ENCODE results near the gene SUGCT.
"Not testable (repeated sequence)": the region's sequence is repeated elsewhere in the genome, so short reads cannot be mapped to it uniquely, and the experiment has no call there.

The SUGCT gene

DNA sequence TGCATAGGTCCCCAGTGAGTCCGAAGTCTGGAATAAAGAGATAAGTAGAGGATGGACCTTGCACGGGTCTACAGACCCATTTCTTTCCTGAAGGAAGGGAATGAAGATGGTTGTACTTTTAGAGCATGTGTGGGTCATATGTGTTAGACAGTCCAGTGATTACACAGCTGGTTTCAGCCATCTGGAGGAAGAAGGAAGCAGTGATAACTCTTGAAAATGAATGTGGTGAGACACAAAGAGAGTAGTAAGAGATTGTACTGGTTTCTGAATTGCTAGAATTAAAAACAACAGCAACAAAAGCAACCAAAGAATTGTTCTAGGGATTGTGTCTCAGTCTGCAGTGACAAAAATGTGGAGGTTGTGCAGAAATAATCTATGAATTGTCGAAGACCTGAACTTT lies 258.9 kb downstream of the SUGCT start:
- DNase-seq (ENCODE audit: extremely low read depth in 1 of 2, low read depth in 1 of 2) = no peak

- no peak for DNase-seq (ENCODE audit: extremely low read depth in 1 of 2, low read depth in 1 of 2)
Observed at GRCh38 chr7:40394400-40394799, 259.6 kb downstream of the SUGCT start.

DNA sequence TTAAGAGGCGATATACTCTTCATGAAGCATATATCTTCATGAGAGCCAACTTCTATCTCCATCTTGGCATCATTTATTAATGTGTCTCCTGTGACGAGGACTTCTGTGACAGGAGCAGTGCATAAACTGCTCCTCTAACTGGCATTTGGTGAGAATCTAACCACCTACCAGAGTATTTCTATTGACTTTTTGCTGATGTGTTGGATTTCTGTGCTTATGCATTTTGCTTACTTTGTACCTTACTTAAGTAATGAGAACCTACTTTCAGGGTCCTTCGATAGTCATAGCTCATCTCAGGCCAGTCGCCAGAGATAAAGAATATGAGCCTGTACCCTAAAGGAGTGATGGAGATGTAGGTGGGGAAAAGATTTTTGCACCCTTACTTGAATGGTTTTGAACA lies 265.7 kb downstream of the SUGCT start:
- DNase-seq (ENCODE audit: extremely low read depth in 1 of 2, low read depth in 1 of 2) = no peak

GRCh38 chr7:40401406-40401805 lies 266.6 kb downstream of the SUGCT start:
- DNase-seq (ENCODE audit: extremely low read depth in 1 of 2, low read depth in 1 of 2) = no peak

DNA sequence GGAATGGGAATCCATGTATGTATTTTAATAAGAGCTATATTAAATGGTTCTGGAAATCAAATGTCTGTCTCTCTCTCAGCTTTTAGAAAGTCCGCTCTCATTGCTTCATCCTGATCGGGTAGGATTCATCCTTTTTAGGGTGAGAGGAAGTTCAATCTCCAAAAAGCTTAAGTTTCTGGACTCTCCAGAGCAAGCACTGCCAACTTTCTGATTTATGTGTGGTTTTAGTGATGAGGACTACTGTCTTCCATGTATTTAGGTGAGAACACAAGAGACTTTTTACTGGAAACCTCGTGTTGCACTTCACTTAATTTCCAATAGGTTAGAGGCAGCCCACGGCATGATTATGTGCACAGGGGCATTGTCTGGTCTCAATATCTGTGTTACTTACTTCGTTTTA lies 267.9 kb downstream of the SUGCT start:
- DNase-seq (ENCODE audit: extremely low read depth in 1 of 2, low read depth in 1 of 2) = no peak

- no peak for DNase-seq (ENCODE audit: extremely low read depth in 1 of 2, low read depth in 1 of 2)
Observed at GRCh38 chr7:40403703-40404476, 269.1 kb downstream of the SUGCT start.

DNA sequence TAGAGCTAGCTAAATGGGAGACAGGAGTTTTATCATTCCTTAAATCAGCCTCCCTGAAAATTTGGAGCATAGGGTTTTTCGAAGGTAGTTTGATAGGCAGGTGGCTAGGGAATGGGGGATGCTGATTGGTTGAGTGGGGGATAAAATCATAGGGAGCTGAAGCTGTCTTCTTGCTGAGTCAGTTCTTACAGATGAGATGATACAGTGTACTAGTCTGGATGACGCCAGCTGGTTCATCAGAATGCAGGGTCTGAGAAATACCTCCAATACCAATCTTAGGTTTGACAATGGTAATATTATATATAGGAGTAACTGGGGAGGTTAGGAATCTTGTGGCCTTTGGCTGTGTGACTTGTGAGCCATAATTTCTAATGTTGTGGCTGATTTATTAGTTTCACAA lies 271.2 kb downstream of the SUGCT start:
- DNase-seq (ENCODE audit: extremely low read depth in 1 of 2, low read depth in 1 of 2) = no peak

GRCh38 chr7:40412323-40412722 lies 277.5 kb downstream of the SUGCT start:
- no peak for DNase-seq (ENCODE audit: extremely low read depth in 1 of 2, low read depth in 1 of 2)

DNA sequence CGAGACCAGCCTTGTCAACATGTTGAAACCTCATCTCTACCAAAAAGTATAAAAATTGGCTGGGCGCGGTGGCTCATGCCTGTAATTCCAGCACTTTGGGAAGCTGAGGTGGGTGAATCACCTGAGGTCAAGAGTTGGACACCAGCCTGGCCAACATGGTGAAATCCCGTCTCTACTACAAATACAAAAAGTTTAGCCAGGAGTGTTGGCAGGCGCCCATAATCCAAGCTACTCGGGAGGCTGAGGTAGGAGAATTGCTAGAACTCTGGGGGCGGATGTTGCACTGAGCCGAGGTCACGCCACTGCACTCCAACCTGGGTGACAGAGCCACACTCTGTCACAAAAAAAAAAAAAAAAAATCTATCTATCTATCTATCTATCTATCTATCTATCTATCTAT lies 279.9 kb downstream of the SUGCT start:
- not testable (repeated sequence) for DNase-seq (ENCODE audit: extremely low read depth in 1 of 2, low read depth in 1 of 2)

DNA sequence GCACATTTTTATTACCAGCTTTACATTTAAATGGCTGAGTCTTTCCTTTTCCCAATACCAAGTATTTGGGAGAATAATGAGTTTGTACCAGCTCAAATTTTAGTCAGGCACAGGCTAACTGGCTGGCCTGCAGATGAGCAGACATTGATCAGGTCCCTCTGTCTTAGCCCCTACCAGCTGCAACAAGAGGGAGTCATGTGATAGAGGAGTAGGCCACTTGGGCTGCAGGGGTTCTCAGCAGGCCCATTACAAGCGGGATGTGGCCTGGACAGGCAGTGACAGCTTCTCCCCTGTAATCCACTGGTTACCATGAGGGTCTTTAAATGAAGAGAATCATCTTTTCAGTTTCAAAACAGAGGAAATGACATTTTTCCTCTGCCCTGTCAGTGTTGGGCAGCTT lies 283.6 kb downstream of the SUGCT start:
- no peak for DNase-seq (ENCODE audit: extremely low read depth in 1 of 2, low read depth in 1 of 2)

GRCh38 chr7:40418983-40419382 lies 284.2 kb downstream of the SUGCT start:
- no peak for DNase-seq (ENCODE audit: extremely low read depth in 1 of 2, low read depth in 1 of 2)

- DNase-seq (ENCODE audit: extremely low read depth in 1 of 2, low read depth in 1 of 2) = no peak
Observed at GRCh38 chr7:40419806-40420205, 285.0 kb downstream of the SUGCT start.

DNA sequence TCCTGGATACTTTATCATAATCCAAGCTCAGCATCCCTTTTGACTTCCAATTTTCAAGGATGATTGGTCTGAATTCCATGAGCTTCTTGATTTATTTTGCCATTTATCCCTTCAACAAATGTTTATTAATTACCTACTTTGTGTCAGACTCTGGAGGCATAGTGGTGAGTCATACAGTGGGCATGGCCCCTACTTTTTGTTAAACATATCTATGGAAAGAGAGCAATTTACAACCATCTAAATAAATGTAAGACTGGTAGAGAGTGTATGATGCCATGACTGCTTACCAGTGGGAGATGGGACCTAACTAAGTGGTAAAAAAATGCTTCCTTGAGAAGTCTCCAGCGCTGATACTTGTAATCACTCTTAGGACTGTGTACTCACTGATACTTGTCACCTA lies 286.6 kb downstream of the SUGCT start:
- no peak for DNase-seq (ENCODE audit: extremely low read depth in 1 of 2, low read depth in 1 of 2)

DNA sequence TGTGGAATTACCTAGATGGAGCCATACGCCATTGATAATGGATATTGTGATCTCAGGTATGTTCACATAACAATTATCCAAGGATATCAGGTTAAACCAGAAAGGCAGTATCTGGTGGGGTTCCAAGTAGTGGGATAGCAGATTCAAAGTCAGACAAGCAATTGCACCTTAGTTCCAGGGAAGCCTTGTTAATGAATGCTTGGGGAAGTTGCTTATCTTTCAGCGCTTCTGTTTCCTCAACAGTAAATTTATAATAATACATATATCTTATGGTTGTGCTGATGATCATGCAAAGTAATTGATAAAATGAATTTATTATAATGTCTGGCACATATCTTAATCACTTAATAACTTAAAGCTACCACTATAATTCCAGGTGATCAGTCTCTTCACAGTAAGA lies 290.9 kb downstream of the SUGCT start:
- no peak for DNase-seq (ENCODE audit: extremely low read depth in 1 of 2, low read depth in 1 of 2)

DNA sequence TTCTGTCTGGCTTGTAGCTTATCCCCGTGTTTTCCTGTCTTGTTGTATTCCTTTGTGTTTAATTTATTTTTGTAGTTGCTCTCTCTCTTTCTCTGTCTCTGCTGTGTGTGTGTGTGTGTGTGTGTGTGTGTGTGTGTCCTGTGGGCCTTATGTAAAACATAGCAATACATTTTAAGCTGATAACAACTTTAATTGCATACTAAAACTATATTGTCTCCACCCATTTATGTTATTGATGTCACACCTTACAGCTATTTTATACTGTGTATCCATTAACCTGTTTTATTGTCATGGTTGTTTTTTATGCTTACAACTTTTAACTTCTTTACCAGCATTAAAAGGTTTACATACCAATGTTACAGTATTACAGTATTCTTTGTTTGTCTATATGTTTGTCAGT lies 293.6 kb downstream of the SUGCT start:
- no peak for DNase-seq (ENCODE audit: extremely low read depth in 1 of 2, low read depth in 1 of 2)

GRCh38 chr7:40429826-40430225 lies 295.0 kb downstream of the SUGCT start:
- no peak for DNase-seq (ENCODE audit: extremely low read depth in 1 of 2, low read depth in 1 of 2)

GRCh38 chr7:40432046-40432445 lies 297.2 kb downstream of the SUGCT start:
- no peak for DNase-seq (ENCODE audit: extremely low read depth in 1 of 2, low read depth in 1 of 2)

DNA sequence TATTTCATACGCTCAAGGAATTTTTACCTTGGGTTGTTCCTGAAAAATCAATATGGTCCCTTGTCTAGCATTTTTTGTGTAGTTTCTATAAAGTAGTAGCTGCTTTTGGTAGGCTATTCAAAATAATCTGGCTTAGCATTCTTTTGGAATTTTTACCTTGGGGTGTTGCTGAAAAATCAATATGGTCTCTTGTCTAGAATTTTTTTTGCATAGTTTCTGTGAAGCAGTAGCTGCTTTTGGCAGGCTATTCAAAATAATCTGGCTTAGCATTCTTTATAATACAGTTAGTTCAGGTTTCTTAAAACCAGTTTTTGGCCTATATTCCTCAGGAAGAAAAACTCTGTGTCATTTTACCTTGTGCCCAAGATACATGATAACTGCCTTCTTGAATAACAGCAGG lies 301.9 kb downstream of the SUGCT start:
- no peak for DNase-seq (ENCODE audit: extremely low read depth in 1 of 2, low read depth in 1 of 2)

- DNase-seq (ENCODE audit: extremely low read depth in 1 of 2, low read depth in 1 of 2) = no peak
Observed at GRCh38 chr7:40437498-40437897, 302.7 kb downstream of the SUGCT start.

DNA sequence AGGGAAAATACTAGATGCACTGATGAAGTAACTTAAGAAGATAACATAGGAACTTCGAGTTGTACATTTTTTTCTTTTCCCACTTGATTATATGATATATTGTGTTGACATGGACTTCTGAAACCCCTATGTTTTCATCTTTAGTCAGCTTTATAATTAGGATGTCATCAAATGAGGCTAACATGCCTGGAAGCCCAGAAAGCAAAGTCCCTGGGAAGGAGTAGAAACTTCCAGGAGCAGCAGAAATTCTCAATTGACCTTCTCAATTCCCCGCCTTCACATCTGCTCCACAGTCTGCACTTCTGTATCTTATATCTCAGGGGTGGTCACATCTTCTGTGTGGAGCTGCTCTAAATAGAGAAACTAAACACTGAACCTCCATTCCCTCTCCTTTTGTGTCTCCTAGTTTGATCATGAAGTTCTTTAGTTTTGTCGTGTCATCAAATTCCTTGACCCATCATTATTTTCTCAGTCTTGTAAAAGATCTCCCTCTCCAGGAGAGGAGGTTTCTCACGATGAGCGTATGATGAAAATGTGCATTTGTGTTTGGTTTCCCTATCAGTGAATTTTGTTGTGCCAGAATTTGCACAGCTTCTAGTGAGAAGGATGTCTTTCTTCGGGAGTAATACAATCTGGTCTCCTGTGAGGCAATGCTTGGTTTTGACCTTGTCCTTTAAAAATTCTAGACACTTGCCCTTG lies 303.3 kb downstream of the SUGCT start:
- no peak for DNase-seq (ENCODE audit: extremely low read depth in 1 of 2, low read depth in 1 of 2)

DNA sequence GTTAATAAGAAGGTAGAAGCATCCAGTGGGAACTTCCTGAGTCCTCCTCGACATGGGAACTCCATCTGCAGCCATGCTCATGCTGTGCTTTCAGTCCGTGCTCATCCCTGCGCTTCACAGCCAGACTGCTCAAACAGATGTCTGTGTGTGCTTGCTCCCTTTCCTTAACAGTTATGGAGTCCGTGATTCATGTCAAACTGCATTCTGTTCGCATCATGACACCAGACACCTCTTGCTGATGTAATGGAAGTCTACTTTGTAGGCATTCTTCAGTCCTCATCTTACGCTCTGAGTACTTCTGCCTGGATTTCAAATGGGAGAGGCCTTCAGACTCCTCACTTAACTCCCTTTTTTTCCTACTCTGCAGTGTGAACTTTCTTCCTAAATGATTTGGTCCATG lies 304.9 kb downstream of the SUGCT start:
- DNase-seq (ENCODE audit: extremely low read depth in 1 of 2, low read depth in 1 of 2) = no peak

GRCh38 chr7:40447345-40447744 lies 312.5 kb downstream of the SUGCT start:
- DNase-seq (ENCODE audit: extremely low read depth in 1 of 2, low read depth in 1 of 2) = no peak

DNA sequence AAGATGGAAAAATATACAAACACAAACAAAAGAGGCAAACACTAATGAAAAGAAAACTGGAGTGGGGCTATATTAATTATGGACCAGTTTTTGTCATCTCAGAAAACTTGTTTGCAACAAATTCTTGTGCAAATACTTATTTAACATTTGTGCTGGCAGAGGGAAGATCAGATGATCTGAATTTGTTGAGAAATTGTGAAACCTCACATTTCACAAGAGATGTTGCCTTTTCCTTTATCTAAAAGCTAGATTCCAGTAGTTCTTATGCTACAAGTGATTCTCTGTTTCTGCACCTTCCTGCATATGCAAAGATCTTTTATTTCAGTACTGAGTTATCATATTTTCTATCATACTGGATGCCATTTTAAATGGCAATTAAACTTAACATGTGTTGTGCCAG lies 320.7 kb downstream of the SUGCT start:
- DNase-seq (ENCODE audit: extremely low read depth in 1 of 2, low read depth in 1 of 2) = no peak

Measured in activated CD8-positive, alpha-beta memory T cell treated with anti-CD3 and anti-CD28 coated beads for 1 hour (primary cell).